DND-41 (cell line): Measurements from ENCODE around the gene INPP4A.

Experiments
- CTCF ChIP-seq: IDR thresholded peaks from 2 replicates; pipeline ENCODE4 v1.5.1; 2012; ENCODE audit warnings: borderline replicate concordance, low read length, moderate library complexity, mild to moderate bottlenecking; ENCODE audit not compliant: poor library complexity, severe bottlenecking; ENCODE audit errors: extremely low read depth
- EZH2 ChIP-seq: IDR thresholded peaks from 3 replicates; pipeline ENCODE4 v1.6.1; 2012; ENCODE audit warnings: borderline replicate concordance, low read depth, mild to moderate bottlenecking, moderate library complexity, low read length, inconsistent platforms; ENCODE audit not compliant: severe bottlenecking

- TF ChIP-seq CTCF (no peak), EZH2 (no peak)
Observed at GRCh38 chr2:98522854-98523253, 78.2 kb downstream of the INPP4A start.
